ENCODE measurements around the gene PRKG1. TPM values are rescaled to one million over a fixed set of nuclear protein-coding genes. Genes with fewer than 3 reads are reported as not detected.

Gene PRKG1
- total RNA-seq, 5 donors from 2014 or later (not counting 1 experiment from before 2014, with no cell fraction given), result 0.03 to 0.26 (median 0.19) TPM; not detected in 1

- no peaks in the 10 kb centered on the region for H3K4me1 Mint-ChIP-seq
These were observed 1134.1 kb downstream of the PRKG1 start for GRCh38 chr10:52208365-52208764.

DNA sequence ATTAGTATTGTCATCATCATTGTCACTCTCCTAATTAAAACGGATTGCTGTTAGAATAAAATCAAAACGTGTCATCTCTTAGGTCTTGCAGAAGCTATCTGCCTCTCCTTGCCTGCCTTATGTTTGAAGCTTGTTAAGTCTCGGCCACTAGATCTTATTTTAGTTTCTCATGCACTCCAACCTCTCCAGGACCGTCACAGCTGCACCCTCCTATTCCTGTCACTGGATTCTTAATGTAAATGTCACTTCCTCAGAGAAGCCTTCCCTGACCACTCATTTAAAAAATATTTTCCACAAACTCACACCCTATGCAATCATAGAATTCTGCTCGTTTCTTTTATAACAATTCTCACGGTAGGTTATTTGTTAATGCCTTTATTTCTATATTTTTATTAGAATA lies 1135.9 kb downstream of the PRKG1 start:
- POLR2A ChIA-PET, result no interaction called here
- ATAC-seq (replicated peaks in 1 of 4) (no peak), DNase-seq (no peak)
- H3K27ac Mint-ChIP-seq, result no peak overlapping the region
- WGBS (ENCODE audit: insufficient coverage), result 50% methylated on average over 2 of the region's 6 CpGs
- H3K27ac ChIP-seq (ENCODE audit: low read length), result no peak overlapping the region
- no peaks in the 10 kb centered on the region for H3K4me1 Mint-ChIP-seq
- H3K4me1 ChIP-seq (ENCODE audit: control insufficient read depth in 1 of 2, extremely low read depth in 1 of 2, insufficient read depth in 2 of 2, low read length in 2 of 2), result no peaks in the 10 kb centered on the region
- H3K9me3 ChIP-seq, result no peaks in the 10 kb centered on the region
- H3K36me3 Mint-ChIP-seq, result no peaks in the 10 kb centered on the region
- no peak overlapping the region for H3K4me3 ChIP-seq (ENCODE audit: control insufficient read depth in 1 of 2, extremely low read depth in 1 of 2, low read length in 1 of 2)
- H3K27me3 Mint-ChIP-seq, result peaks cover 12 to 14% of the 10 kb centered on the region in 2 donors
- CTCF ChIA-PET, result no interaction called here
- H3K9me3 Mint-ChIP-seq, result no peaks in the 10 kb centered on the region
- no peaks in the 10 kb centered on the region for H3K36me3 ChIP-seq (ENCODE audit: control insufficient read depth in 2 of 2, extremely low read depth in 1 of 2, insufficient read depth in 1 of 2, low read length in 1 of 2)
- H3K27me3 ChIP-seq (replicated peaks in 1 of 2; ENCODE audit: control insufficient read depth in 2 of 2, extremely low read depth in 1 of 2, insufficient read depth in 2 of 2, low read length in 1 of 2), result peaks cover 0 to 4% of the 10 kb centered on the region in 2 experiments
- no peak overlapping the region for H3K4me3 Mint-ChIP-seq

More at GRCh38 chr10:52208365-52208764, 1134.1 kb downstream of the PRKG1 start:
- Histone ChIP-seq H3K27me3 (replicated peaks in 1 of 2; ENCODE audit: control insufficient read depth in 2 of 2, extremely low read depth in 1 of 2, insufficient read depth in 2 of 2, low read length in 1 of 2) (peaks cover 0 to 4% of the 10 kb centered on the region in 2 experiments), H3K4me3 (ENCODE audit: control insufficient read depth in 1 of 2, extremely low read depth in 1 of 2, low read length in 1 of 2) (no peak overlapping the region), H3K4me1 (ENCODE audit: control insufficient read depth in 1 of 2, extremely low read depth in 1 of 2, insufficient read depth in 2 of 2, low read length in 2 of 2) (no peaks in the 10 kb centered on the region), H3K36me3 (ENCODE audit: control insufficient read depth in 2 of 2, extremely low read depth in 1 of 2, insufficient read depth in 1 of 2, low read length in 1 of 2) (no peaks in the 10 kb centered on the region), H3K9me3 (no peaks in the 10 kb centered on the region), H3K27ac (ENCODE audit: low read length) (no peak overlapping the region)
- POLR2A ChIA-PET, result no interaction called here
- DNase-seq (no peak), ATAC-seq (replicated peaks in 1 of 4) (no peak)
- no CpG with 5 or more reads among the region's 2 CpGs for WGBS (ENCODE audit: insufficient coverage)
- H3K4me3 Mint-ChIP-seq, result no peak overlapping the region
- no peaks in the 10 kb centered on the region for H3K36me3 Mint-ChIP-seq
- CTCF ChIA-PET, result no interaction called here
- no peaks in the 10 kb centered on the region for H3K9me3 Mint-ChIP-seq
- no peak overlapping the region for H3K27ac Mint-ChIP-seq
- H3K27me3 Mint-ChIP-seq, result peaks cover 12 to 14% of the 10 kb centered on the region in 2 donors

DNA sequence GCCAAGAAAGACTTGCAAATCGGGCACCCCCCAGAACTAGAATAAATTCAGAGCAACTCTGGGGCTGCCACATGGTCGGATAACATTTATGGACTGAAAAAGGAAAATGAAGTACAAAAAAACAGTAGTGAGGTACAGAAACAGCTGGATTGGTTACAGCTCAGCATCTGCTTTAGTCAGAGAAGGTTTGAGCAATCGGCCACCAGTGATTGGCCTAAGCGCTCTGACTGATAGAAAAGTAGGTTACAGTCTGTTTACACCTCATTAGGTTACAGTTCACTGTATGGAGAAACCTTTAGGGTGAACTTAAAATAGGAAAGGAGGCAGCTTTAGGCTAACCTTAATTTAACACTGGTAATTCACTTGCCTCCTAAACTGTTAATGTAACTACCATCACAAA lies 1137.8 kb downstream of the PRKG1 start:
- 83% methylated on average over 1 of the region's 4 CpGs for WGBS (ENCODE audit: insufficient coverage)

GRCh38 chr10:52212802-52213201 lies 1138.5 kb downstream of the PRKG1 start:
- no peak for DNase-seq
- H3K27me3 Mint-ChIP-seq, result peaks cover 0 to 1% of the 10 kb centered on the region in 2 donors
- CTCF ChIA-PET, result interaction anchor here in 1 of 2 donors (0.7 kb wide), 2 partner anchors 9 to 1007 kb away, joined by 3 read pairs; no protein-coding TSS in a partner anchor
- Histone ChIP-seq H3K36me3 (ENCODE audit: control insufficient read depth in 2 of 2, extremely low read depth in 1 of 2, insufficient read depth in 1 of 2, low read length in 1 of 2) (no peaks in the 10 kb centered on the region), H3K4me3 (ENCODE audit: control insufficient read depth in 1 of 2, extremely low read depth in 1 of 2, low read length in 1 of 2) (no peak overlapping the region), H3K27ac (ENCODE audit: low read length) (no peak overlapping the region), H3K9me3 (no peaks in the 10 kb centered on the region), H3K27me3 (replicated peaks in 1 of 2; ENCODE audit: control insufficient read depth in 2 of 2, extremely low read depth in 1 of 2, insufficient read depth in 2 of 2, low read length in 1 of 2) (no peaks in the 10 kb centered on the region), H3K4me1 (ENCODE audit: control insufficient read depth in 1 of 2, extremely low read depth in 1 of 2, insufficient read depth in 2 of 2, low read length in 2 of 2) (peaks cover 0 to 3% of the 10 kb centered on the region in 2 experiments)
- no peak for ATAC-seq (replicated peaks in 1 of 4)
- POLR2A ChIA-PET, result no interaction called here
- H3K4me1 Mint-ChIP-seq, result peaks cover 0 to 6% (median 0%) of the 10 kb centered on the region in 3 donors
- H3K27ac Mint-ChIP-seq, result no peak overlapping the region
- WGBS (ENCODE audit: insufficient coverage), result no CpG with 5 or more reads among the region's 4 CpGs
- H3K4me3 Mint-ChIP-seq, result no peak overlapping the region
- no peaks in the 10 kb centered on the region for H3K9me3 Mint-ChIP-seq
- no peaks in the 10 kb centered on the region for H3K36me3 Mint-ChIP-seq

More for the DNA sequence above, 1137.8 kb downstream of the PRKG1 start:
- Histone ChIP-seq H3K36me3 (ENCODE audit: control insufficient read depth in 2 of 2, extremely low read depth in 1 of 2, insufficient read depth in 1 of 2, low read length in 1 of 2) (no peaks in the 10 kb centered on the region), H3K27me3 (replicated peaks in 1 of 2; ENCODE audit: control insufficient read depth in 2 of 2, extremely low read depth in 1 of 2, insufficient read depth in 2 of 2, low read length in 1 of 2) (no peaks in the 10 kb centered on the region), H3K27ac (ENCODE audit: low read length) (no peak overlapping the region), H3K4me1 (ENCODE audit: control insufficient read depth in 1 of 2, extremely low read depth in 1 of 2, insufficient read depth in 2 of 2, low read length in 2 of 2) (peaks cover 0 to 3% of the 10 kb centered on the region in 2 experiments), H3K9me3 (no peaks in the 10 kb centered on the region), H3K4me3 (ENCODE audit: control insufficient read depth in 1 of 2, extremely low read depth in 1 of 2, low read length in 1 of 2) (no peak overlapping the region)
- ATAC-seq (replicated peaks in 1 of 4) (no peak), DNase-seq (no peak)
- no peak overlapping the region for H3K4me3 Mint-ChIP-seq
- H3K36me3 Mint-ChIP-seq, result no peaks in the 10 kb centered on the region
- peaks cover 0 to 4% of the 10 kb centered on the region in 2 donors for H3K27me3 Mint-ChIP-seq
- no peak overlapping the region for H3K27ac Mint-ChIP-seq
- H3K4me1 Mint-ChIP-seq, result peaks cover 0 to 6% (median 0%) of the 10 kb centered on the region in 3 donors
- POLR2A ChIA-PET, result no interaction called here
- CTCF ChIA-PET, result no interaction called here
- H3K9me3 Mint-ChIP-seq, result no peaks in the 10 kb centered on the region

- ATAC-seq (replicated peaks in 1 of 4), result no peak
These were observed 1139.0 kb downstream of the PRKG1 start for GRCh38 chr10:52213321-52213752.

DNA sequence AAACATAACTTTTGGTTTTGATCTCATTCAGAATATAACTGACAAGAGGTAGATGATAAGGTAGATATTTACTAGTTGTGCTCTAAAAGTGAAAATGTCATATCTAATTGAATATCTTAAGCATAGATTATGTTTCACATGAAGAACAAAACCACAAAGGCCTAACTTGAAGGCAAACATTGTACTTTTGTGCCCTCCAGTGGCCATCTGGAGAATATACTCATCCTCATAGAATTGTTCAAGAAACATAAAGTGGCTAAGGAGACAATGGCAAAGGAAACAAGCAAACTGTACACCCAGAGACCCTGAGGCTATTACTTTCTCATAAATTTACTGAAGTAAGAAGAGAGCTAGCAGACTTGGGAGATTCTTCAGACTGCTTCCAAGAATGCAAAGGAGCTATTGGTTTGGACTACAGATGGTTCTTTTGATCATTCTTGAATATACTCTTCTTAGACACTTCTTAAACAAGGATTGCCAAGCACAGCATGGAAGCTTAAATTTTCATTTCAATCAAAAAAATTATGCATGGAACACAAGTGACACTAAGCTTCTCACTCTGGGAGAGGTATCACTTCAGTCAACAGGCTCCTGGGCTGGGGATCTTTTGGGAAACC lies 1141.6 kb downstream of the PRKG1 start:
- peak; percentile 42 to 60 (median 56) for ATAC-seq (replicated peaks in 1 of 4)

More at GRCh38 chr10:52213321-52213752, 1139.0 kb downstream of the PRKG1 start:
- Histone ChIP-seq H3K4me1 (ENCODE audit: control insufficient read depth in 1 of 2, extremely low read depth in 1 of 2, insufficient read depth in 2 of 2, low read length in 2 of 2) (peaks cover 0 to 3% of the 10 kb centered on the region in 2 experiments), H3K36me3 (ENCODE audit: control insufficient read depth in 2 of 2, extremely low read depth in 1 of 2, insufficient read depth in 1 of 2, low read length in 1 of 2) (no peaks in the 10 kb centered on the region), H3K4me3 (ENCODE audit: control insufficient read depth in 1 of 2, extremely low read depth in 1 of 2, low read length in 1 of 2) (no peak overlapping the region), H3K27ac (ENCODE audit: low read length) (no peak overlapping the region), H3K27me3 (replicated peaks in 1 of 2; ENCODE audit: control insufficient read depth in 2 of 2, extremely low read depth in 1 of 2, insufficient read depth in 2 of 2, low read length in 1 of 2) (no peaks in the 10 kb centered on the region), H3K9me3 (no peaks in the 10 kb centered on the region)
- no peaks in the 10 kb centered on the region for H3K9me3 Mint-ChIP-seq
- no peak overlapping the region for H3K27ac Mint-ChIP-seq
- H3K4me1 Mint-ChIP-seq, result peaks cover 0 to 6% (median 0%) of the 10 kb centered on the region in 3 donors
- no peak for DNase-seq
- H3K4me3 Mint-ChIP-seq, result no peak overlapping the region
- CTCF ChIA-PET, result interaction anchor here in 1 of 2 donors (0.5 to 1.1 kb wide), 4 partner anchors 9 to 1008 kb away, joined by 3 to 4 read pairs (median 3); no protein-coding TSS in a partner anchor
- H3K36me3 Mint-ChIP-seq, result no peaks in the 10 kb centered on the region
- POLR2A ChIA-PET, result no interaction called here
- WGBS (ENCODE audit: insufficient coverage), result 100% methylated on average over 1 of the region's 3 CpGs
- no peaks in the 10 kb centered on the region for H3K27me3 Mint-ChIP-seq

More for the DNA sequence above, 1141.6 kb downstream of the PRKG1 start:
- POLR2A ChIA-PET, result no interaction called here
- Mint-ChIP-seq H3K4me3 (no peak overlapping the region), H3K27ac (no peak overlapping the region), H3K9me3 (no peaks in the 10 kb centered on the region), H3K27me3 (no peaks in the 10 kb centered on the region), H3K36me3 (no peaks in the 10 kb centered on the region), H3K4me1 (peaks cover 0 to 6% (median 0%) of the 10 kb centered on the region in 3 donors)
- no peak overlapping the region for H3K27ac ChIP-seq (ENCODE audit: low read length)
- H3K4me1 ChIP-seq (ENCODE audit: control insufficient read depth in 1 of 2, extremely low read depth in 1 of 2, insufficient read depth in 2 of 2, low read length in 2 of 2), result peaks cover 0 to 3% of the 10 kb centered on the region in 2 experiments
- H3K27me3 ChIP-seq (replicated peaks in 1 of 2; ENCODE audit: control insufficient read depth in 2 of 2, extremely low read depth in 1 of 2, insufficient read depth in 2 of 2, low read length in 1 of 2), result no peaks in the 10 kb centered on the region
- CTCF ChIA-PET, result interaction anchor here (0.6 to 1.9 kb wide), 11 partner anchors 9 to 1212 kb away, joined by 3 to 8 read pairs (median 3); no protein-coding TSS in a partner anchor
- peak in 23 of 35 experiments; percentile 1 to 68 (median 19) for DNase-seq
- no peaks in the 10 kb centered on the region for H3K9me3 ChIP-seq
- no peak overlapping the region for H3K4me3 ChIP-seq (ENCODE audit: control insufficient read depth in 1 of 2, extremely low read depth in 1 of 2, low read length in 1 of 2)
- H3K36me3 ChIP-seq (ENCODE audit: control insufficient read depth in 2 of 2, extremely low read depth in 1 of 2, insufficient read depth in 1 of 2, low read length in 1 of 2), result no peaks in the 10 kb centered on the region
